ENCODE measurements around the gene PLAU.
"Not testable (repeated sequence)": the region's sequence is repeated elsewhere in the genome, so short reads cannot be mapped to it uniquely, and the experiment has no call there.

PLAU gene

DNA sequence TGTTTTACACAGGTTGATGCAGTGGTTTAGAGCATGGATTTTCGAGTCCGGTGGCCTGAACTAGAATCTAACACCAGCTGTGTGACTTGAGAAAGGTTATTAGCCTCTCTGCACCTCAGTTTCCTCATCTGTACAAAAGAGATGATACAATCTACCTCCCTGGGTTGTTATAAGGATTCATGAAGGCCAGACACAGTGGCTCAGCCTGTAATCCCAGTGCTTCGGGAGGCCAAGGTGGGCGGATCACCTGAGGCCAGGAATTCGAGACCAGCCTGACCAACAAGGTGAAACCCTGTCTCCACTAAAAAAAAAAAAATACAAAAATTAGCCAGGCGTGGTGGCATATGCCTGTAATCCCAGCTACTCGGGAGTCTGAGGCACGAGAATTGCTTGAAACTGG lies 8.5 kb downstream of the PLAU start:
- not testable (repeated sequence) for H3K9ac ChIP-seq (ENCODE audit: low read length); H3K9me3 ChIP-seq (ENCODE audit: control insufficient read depth, low read length); H3K4me1 ChIP-seq (ENCODE audit: control insufficient read depth, insufficient read depth, low read length); H3K36me3 ChIP-seq (ENCODE audit: control insufficient read depth, insufficient read depth, low read length); H3K4me3 ChIP-seq (ENCODE audit: low read length); H3K27me3 ChIP-seq (ENCODE audit: control insufficient read depth, insufficient read depth, low read length)

DNA sequence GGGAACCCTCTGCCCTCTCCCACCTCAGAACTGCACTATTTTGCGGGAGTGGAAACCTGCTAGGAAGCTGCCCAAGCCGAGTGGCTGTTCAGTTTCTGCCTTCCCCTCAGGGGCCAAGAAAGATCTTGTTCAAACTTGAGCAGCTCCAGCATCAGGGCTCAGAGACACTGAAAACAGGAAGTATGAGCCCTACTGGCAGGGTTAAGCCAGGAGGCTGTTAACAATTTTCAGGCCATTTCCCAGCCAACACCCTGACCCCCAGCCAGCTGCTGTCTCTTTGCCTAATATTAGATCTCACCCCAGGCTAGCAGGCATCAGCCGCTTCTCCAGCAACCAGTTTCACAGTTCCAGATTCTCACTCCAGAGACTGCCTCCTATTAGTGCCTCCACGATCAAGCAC lies 9.2 kb downstream of the PLAU start:
- peaks cover 10% of the 10 kb centered on the region for H3K4me1 ChIP-seq (ENCODE audit: control insufficient read depth, insufficient read depth, low read length)
- no peak overlapping the region for H3K9ac ChIP-seq (ENCODE audit: low read length)
- H3K9me3 ChIP-seq (ENCODE audit: control insufficient read depth, low read length), result no peaks in the 10 kb centered on the region
- no peaks in the 10 kb centered on the region for H3K27me3 ChIP-seq (ENCODE audit: control insufficient read depth, insufficient read depth, low read length)
- H3K4me3 ChIP-seq (ENCODE audit: low read length), result no peak overlapping the region
- no peaks in the 10 kb centered on the region for H3K36me3 ChIP-seq (ENCODE audit: control insufficient read depth, insufficient read depth, low read length)

- Histone ChIP-seq H3K4me3 (ENCODE audit: low read length) (no peak overlapping the region), H3K36me3 (ENCODE audit: control insufficient read depth, insufficient read depth, low read length) (no peaks in the 10 kb centered on the region), H3K27me3 (ENCODE audit: control insufficient read depth, insufficient read depth, low read length) (no peaks in the 10 kb centered on the region), H3K9me3 (ENCODE audit: control insufficient read depth, low read length) (no peaks in the 10 kb centered on the region), H3K9ac (ENCODE audit: low read length) (no peak overlapping the region), H3K4me1 (ENCODE audit: control insufficient read depth, insufficient read depth, low read length) (peaks cover 4% of the 10 kb centered on the region)
Measured at GRCh38 chr10:73922007-73922863, 11.3 kb downstream of the PLAU start.

DNA sequence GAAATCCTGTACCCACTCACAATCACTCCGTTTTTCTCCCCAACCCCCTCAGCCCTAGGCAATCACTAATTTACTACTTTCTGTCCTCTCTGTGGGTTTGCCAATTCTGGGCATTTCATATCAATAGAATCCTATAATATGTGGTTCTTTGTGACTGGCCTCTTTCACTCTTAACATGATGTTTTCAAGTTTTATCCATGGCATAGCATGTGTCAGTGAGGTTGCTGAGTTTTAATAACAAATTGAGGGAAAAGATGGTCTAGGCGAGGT lies 11.9 kb downstream of the PLAU start:
- H3K9ac ChIP-seq (ENCODE audit: low read length), result no peak overlapping the region
- no peaks in the 10 kb centered on the region for H3K4me1 ChIP-seq (ENCODE audit: control insufficient read depth, insufficient read depth, low read length)
- no peaks in the 10 kb centered on the region for H3K27me3 ChIP-seq (ENCODE audit: control insufficient read depth, insufficient read depth, low read length)
- no peaks in the 10 kb centered on the region for H3K9me3 ChIP-seq (ENCODE audit: control insufficient read depth, low read length)
- H3K36me3 ChIP-seq (ENCODE audit: control insufficient read depth, insufficient read depth, low read length), result no peaks in the 10 kb centered on the region
- no peak overlapping the region for H3K4me3 ChIP-seq (ENCODE audit: low read length)

- Histone ChIP-seq H3K4me1 (ENCODE audit: control insufficient read depth, insufficient read depth, low read length) (no peaks in the 10 kb centered on the region), H3K4me3 (ENCODE audit: low read length) (no peak overlapping the region), H3K9ac (ENCODE audit: low read length) (no peak overlapping the region), H3K36me3 (ENCODE audit: control insufficient read depth, insufficient read depth, low read length) (no peaks in the 10 kb centered on the region), H3K27me3 (ENCODE audit: control insufficient read depth, insufficient read depth, low read length) (no peaks in the 10 kb centered on the region), H3K9me3 (ENCODE audit: control insufficient read depth, low read length) (no peaks in the 10 kb centered on the region)
Measured at GRCh38 chr10:73923935-73924598, 13.1 kb downstream of the PLAU start.

DNA sequence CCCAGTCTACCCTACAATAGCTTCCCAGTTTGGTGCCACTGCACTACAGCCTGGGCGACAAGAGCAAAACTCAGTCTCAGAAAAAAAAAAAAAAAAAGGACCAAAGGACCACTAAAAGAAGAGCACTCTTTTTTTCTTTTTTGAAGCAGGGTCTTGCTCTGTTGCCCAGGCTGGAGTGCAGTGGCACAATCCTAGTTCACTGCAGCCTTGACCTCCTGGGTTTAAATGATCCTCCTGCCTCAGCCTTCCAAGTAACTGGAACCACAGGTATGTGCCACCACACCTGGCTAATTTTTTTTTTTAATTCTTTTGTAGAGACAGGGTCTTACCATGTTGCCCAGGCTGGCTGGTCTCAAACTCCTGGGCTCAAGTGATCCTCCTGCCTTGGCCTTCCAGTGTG lies 14.0 kb downstream of the PLAU start:
- H3K36me3 ChIP-seq (ENCODE audit: control insufficient read depth, insufficient read depth, low read length), result no peaks in the 10 kb centered on the region
- no peaks in the 10 kb centered on the region for H3K4me1 ChIP-seq (ENCODE audit: control insufficient read depth, insufficient read depth, low read length)
- H3K27me3 ChIP-seq (ENCODE audit: control insufficient read depth, insufficient read depth, low read length), result no peaks in the 10 kb centered on the region
- no peak overlapping the region for H3K4me3 ChIP-seq (ENCODE audit: low read length)
- H3K9ac ChIP-seq (ENCODE audit: low read length), result no peak overlapping the region
- no peaks in the 10 kb centered on the region for H3K9me3 ChIP-seq (ENCODE audit: control insufficient read depth, low read length)

DNA sequence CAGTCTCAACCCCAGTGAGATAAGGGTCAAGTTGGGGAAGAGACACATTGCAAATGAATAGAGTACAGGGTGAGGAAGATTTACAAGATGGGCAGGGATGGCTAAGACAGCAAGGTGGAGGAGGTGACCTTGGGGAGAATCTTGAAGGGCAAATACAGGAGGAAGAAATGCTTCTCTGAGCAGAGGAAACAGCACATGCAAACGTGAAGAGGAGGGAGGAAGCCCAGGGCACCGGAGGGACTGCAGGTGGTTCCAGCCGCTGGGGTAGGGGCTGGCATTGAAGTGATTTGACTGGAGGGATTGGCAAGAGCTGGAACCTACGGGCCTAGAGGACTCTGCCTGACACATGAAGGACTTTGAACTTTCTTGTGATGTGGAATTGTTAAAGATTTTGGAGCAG lies 14.6 kb downstream of the PLAU start:
- H3K27me3 ChIP-seq (ENCODE audit: control insufficient read depth, insufficient read depth, low read length), result no peaks in the 10 kb centered on the region
- no peak overlapping the region for H3K4me3 ChIP-seq (ENCODE audit: low read length)
- H3K9ac ChIP-seq (ENCODE audit: low read length), result no peak overlapping the region
- no peaks in the 10 kb centered on the region for H3K4me1 ChIP-seq (ENCODE audit: control insufficient read depth, insufficient read depth, low read length)
- no peaks in the 10 kb centered on the region for H3K9me3 ChIP-seq (ENCODE audit: control insufficient read depth, low read length)
- no peaks in the 10 kb centered on the region for H3K36me3 ChIP-seq (ENCODE audit: control insufficient read depth, insufficient read depth, low read length)

- H3K36me3 ChIP-seq (ENCODE audit: control insufficient read depth, insufficient read depth, low read length), result no peaks in the 10 kb centered on the region
- H3K4me1 ChIP-seq (ENCODE audit: control insufficient read depth, insufficient read depth, low read length), result no peaks in the 10 kb centered on the region
- H3K9me3 ChIP-seq (ENCODE audit: control insufficient read depth, low read length), result no peaks in the 10 kb centered on the region
- no peak overlapping the region for H3K4me3 ChIP-seq (ENCODE audit: low read length)
- no peaks in the 10 kb centered on the region for H3K27me3 ChIP-seq (ENCODE audit: control insufficient read depth, insufficient read depth, low read length)
- no peak overlapping the region for H3K9ac ChIP-seq (ENCODE audit: low read length)
Measured at GRCh38 chr10:73926152-73926764, 15.3 kb downstream of the PLAU start.

- H3K4me1 ChIP-seq (ENCODE audit: control insufficient read depth, insufficient read depth, low read length), result peaks cover 11% of the 10 kb centered on the region
- H3K4me3 ChIP-seq (ENCODE audit: low read length), result not testable (repeated sequence)
Measured at GRCh38 chr10:73930630-73931327, 19.8 kb downstream of the PLAU start.

DNA sequence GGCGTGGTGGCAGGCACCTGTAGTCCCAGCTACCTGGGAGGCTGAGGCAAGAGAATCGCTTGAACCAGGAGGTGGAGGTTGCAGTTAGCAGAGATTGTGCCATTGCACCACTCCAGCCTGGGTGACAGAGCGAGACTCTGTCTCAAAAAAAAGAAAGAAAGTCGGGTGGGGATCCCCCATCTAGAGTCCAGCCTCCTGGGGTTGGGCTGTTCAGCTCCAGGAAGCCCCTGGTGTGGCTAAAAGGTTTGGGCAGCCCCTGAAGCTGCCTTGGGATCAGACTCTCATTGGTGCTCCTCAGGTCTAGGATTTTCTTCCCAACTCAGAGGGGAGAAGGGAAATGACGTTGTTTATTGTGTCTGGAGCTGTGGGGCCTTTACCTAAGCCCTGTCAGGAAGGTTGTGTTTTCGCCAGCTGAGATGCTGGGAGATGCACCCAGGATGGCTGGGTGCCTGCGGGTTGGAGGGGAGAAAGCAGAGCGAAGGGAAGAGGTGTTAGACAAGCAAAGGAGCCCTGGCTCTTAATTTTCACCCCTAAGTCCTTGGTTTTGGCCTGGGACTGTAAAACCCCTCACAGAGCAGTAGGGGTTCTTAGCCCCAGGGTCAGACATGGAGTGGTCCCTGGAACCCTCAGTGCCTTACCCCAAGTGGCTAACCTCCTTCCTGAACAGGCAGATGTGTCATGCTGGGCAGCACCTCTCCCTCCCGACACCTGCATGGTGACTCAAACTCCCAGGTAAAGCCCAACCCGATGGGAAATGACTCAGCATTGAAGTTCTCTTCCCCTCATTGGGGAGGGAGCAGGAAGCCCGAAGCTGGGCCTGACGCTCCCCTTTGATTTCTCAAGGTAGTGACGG lies 21.1 kb downstream of the PLAU start:
- no peak overlapping the region for H3K9ac ChIP-seq (ENCODE audit: low read length)
- no peaks in the 10 kb centered on the region for H3K27me3 ChIP-seq (ENCODE audit: control insufficient read depth, insufficient read depth, low read length)
- H3K4me1 ChIP-seq (ENCODE audit: control insufficient read depth, insufficient read depth, low read length), result peaks cover 11% of the 10 kb centered on the region
- H3K36me3 ChIP-seq (ENCODE audit: control insufficient read depth, insufficient read depth, low read length), result no peaks in the 10 kb centered on the region
- H3K9me3 ChIP-seq (ENCODE audit: control insufficient read depth, low read length), result no peaks in the 10 kb centered on the region
- no peak overlapping the region for H3K4me3 ChIP-seq (ENCODE audit: low read length)

More at GRCh38 chr10:73930630-73931327, 19.8 kb downstream of the PLAU start:
- not testable (repeated sequence) for H3K36me3 ChIP-seq (ENCODE audit: control insufficient read depth, insufficient read depth, low read length); H3K9ac ChIP-seq (ENCODE audit: low read length); H3K9me3 ChIP-seq (ENCODE audit: control insufficient read depth, low read length); H3K27me3 ChIP-seq (ENCODE audit: control insufficient read depth, insufficient read depth, low read length)

DNA sequence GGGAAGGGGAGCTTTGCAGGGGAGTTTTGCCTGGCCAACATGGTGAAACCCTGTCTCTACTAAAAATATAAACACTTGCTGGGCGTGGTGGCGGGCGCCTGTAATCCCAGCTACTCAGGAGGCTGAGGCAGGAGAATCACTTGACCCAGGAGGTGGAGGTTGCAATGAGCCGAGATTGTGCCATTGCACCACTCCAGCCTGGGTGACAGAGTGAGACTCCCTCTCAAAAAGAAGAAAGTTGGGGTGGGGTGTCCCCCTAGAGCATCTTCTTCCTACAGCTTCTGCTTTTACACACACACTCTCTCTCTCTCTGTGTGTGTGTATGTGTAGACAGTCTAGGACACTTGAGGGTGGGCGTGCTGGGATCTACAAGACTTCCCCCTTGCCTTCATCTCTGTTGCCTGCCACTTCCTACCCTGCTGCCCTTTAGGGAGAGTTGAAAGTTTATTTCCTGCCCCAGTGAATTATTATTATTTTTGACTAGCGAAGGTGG lies 21.7 kb downstream of the PLAU start:
- no peaks in the 10 kb centered on the region for H3K9me3 ChIP-seq (ENCODE audit: control insufficient read depth, low read length)
- H3K9ac ChIP-seq (ENCODE audit: low read length), result no peak overlapping the region
- H3K4me3 ChIP-seq (ENCODE audit: low read length), result no peak overlapping the region
- H3K36me3 ChIP-seq (ENCODE audit: control insufficient read depth, insufficient read depth, low read length), result no peaks in the 10 kb centered on the region
- no peaks in the 10 kb centered on the region for H3K27me3 ChIP-seq (ENCODE audit: control insufficient read depth, insufficient read depth, low read length)
- H3K4me1 ChIP-seq (ENCODE audit: control insufficient read depth, insufficient read depth, low read length), result peaks cover 11% of the 10 kb centered on the region

Data from mucosa of stomach (tissue), 1 donor.